OCI-LY1 (cell line): Measurements from ENCODE around the gene MARCKSL1.

Experiments used
- EZH2 ChIP-seq: fragments of 200-600 bp; sonication (generic), shearing (Covaris generic); IDR thresholded peaks from 2 replicates; pipeline ENCODE4 v1.8.0; 2017; ENCODE audit warnings: borderline replicate concordance, mixed run types, mild to moderate bottlenecking, antibody characterized with exemption, low read length, moderate library complexity, mixed read lengths
- TF ChIP-seq, protein P1 (sequence below): fragments of 200-600 bp; sonication (generic), shearing (Covaris generic); IDR thresholded peaks from 2 replicates; pipeline ENCODE4 v1.5.1; 2017; ENCODE audit warnings: mild to moderate bottlenecking, antibody characterized with exemption, low read length, moderate library complexity, mixed read lengths

GRCh38 chr1:32336591-32336932, 529 bp upstream of the MARCKSL1 start:
- TF ChIP-seq EZH2, result no peak
- TF ChIP-seq, protein P1, sequence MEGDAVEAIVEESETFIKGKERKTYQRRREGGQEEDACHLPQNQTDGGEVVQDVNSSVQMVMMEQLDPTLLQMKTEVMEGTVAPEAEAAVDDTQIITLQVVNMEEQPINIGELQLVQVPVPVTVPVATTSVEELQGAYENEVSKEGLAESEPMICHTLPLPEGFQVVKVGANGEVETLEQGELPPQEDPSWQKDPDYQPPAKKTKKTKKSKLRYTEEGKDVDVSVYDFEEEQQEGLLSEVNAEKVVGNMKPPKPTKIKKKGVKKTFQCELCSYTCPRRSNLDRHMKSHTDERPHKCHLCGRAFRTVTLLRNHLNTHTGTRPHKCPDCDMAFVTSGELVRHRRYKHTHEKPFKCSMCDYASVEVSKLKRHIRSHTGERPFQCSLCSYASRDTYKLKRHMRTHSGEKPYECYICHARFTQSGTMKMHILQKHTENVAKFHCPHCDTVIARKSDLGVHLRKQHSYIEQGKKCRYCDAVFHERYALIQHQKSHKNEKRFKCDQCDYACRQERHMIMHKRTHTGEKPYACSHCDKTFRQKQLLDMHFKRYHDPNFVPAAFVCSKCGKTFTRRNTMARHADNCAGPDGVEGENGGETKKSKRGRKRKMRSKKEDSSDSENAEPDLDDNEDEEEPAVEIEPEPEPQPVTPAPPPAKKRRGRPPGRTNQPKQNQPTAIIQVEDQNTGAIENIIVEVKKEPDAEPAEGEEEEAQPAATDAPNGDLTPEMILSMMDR, result no peak
